Sciatic nerve (tissue), 2 donors: ENCODE measurements around the gene EXOSC2. TPM values are rescaled to one million over a fixed set of nuclear protein-coding genes. Genes with fewer than 3 reads are reported as not detected.

Source experiments
- ATAC-seq: fragments of 200-7000 bp; cut with Tn5 transposase; one replicate; pipeline ENCODE4 v1.9.1; 2020; ENCODE audit warnings: mild to moderate bottlenecking, moderate library complexity
- DNase-seq: peaks from one replicate; pipeline ENCODE4 v3.0.0-alpha.2; 2020; ENCODE audit warnings: low spot score
- intact Hi-C: fragments of 100-400 bp; cut with DNase I; formaldehyde crosslinking; loops from one replicate; pipeline ENCODE4 v1.14.2; 2022
- total RNA-seq: library from RNA; stranded (reverse); fragmentation: NEBNext Ultra II Directional; extraction: Animal tissue kit (Norgen Biotek cat#: 25700); gene quantifications from one replicate; pipeline ENCODE4 v1.2.1, GENCODE V29; 2021
- donor health status: DM: no; HTN: no; CAD: no.
- donor health status: DM: no; HTN: no; CAD: no.

EXOSC2 gene
- total RNA-seq, 1 donor from 2014 or later = 27.2 TPM

- DNase-seq (no peak), ATAC-seq (no peak)
- intact Hi-C loops = no loop called here
These were observed 5.5 kb upstream of the EXOSC2 start for GRCh38 chr9:130688072-130688471.

DNA sequence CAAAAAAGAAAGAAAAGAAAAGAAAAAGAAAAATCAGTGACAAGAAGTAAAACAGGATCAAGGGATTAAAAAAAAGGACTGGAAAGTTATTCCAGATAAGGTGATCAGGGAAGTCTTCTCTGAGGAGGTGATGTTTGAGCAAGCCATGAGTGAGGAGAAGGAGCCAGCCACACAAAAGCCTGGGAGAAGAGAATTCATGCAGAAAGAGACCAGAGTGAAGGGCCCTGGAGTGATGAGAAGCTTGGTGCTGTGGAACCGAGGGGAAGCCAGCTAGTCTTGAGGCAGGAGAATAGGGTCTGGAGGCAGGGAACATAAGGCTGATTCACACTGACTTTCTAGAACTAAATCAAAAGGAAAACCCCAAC, 4.0 kb upstream of the EXOSC2 start:
- DNase-seq (no peak), ATAC-seq (no peak)
- intact Hi-C loops = no loop called here

DNA sequence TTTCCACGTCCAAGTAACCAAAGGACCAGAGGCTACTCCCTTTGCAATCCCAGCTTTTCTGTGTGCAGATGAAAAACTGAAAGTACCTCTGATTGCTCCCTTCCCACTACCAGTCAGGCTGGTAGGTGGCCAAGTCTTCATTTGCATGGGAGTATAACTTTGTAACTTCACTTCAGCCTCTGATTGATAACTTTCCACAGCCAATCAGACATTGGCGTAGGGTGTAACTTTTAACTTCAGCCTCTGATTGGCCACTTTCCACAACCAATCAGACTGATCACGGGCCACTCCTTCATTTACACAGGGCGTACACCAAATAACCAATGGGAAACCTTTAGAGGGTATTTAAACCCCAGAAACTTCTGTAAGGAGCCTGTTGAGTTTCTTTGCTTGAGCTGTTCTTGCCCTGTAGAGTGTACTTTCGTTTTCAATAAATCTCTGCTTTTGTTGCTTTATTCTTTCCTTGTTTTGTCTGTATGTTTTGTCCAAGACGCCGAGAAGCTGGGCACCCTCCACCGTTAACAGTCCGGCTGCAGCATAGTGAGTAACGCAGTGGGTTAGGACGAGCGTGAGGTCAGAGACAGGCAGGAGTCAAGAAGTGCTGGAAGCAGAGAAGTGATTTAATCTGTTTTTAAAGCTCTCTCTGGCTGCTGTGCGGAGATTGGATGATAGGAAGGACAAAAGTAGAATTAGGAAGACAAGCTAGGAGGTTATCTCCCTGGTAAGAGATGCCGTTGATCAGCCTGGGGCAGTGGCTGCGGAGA, 3.5 kb upstream of the EXOSC2 start:
- DNase-seq (peak; percentile 71), ATAC-seq (peak; percentile 88)
- intact Hi-C loops = no loop called here

DNA sequence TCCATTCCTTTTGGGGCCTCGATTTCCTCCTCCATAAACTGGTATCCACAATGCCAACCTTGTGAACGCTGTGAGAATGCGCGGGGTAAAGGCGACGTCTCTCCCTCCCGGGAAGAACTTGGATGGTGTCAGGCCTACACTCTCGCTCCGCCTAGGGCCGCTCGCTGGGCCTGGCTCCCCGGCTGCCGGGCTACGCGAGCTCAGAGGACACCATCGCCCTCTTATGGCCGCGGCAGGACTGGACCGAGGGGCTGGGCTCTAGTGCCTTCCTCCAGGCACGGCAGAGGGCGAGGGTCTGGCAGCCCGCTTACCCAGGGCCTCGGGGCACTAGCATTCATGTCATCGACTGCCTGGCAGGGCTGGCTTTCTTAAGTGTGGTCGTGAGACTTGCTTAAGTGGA, 1.3 kb upstream of the EXOSC2 start:
- ATAC-seq = no peak
- intact Hi-C loops = no loop called here
- no peak for DNase-seq

GRCh38 chr9:130693101-130693425, 517 bp upstream of the EXOSC2 start:
- ATAC-seq = no peak
- intact Hi-C loops = no loop called here
- no peak for DNase-seq

- ATAC-seq (no peak), DNase-seq (no peak)
- intact Hi-C loops = no loop called here
These were observed 625 bp downstream of the EXOSC2 start for GRCh38 chr9:130694205-130694604.

- intact Hi-C loops = no loop called here
- no peak for ATAC-seq
- DNase-seq = no peak
These were observed 2.6 kb downstream of the EXOSC2 start for GRCh38 chr9:130696139-130696650.

DNA sequence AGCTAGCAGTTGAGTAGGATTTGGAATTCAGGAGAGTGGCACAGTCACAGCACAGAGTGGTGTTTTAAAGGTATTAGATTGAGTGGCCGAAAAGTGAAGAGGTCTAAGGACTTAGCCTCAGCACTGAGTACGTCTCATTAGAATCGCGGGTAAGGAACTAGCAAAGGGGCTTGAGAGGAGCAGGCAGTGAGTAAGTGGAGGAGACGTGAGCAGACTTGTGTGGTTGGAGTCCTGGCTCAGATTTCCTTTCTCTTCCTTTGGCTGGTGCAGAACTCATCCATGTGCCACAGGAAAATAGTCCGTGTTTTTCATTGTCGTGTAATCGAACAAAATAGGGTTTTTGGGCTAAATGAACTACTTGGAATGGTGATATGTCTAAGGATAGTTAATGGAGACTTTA, 3.4 kb downstream of the EXOSC2 start:
- ATAC-seq = no peak
- no peak for DNase-seq
- intact Hi-C loops = no loop called here

GRCh38 chr9:130698514-130698913, 4.9 kb downstream of the EXOSC2 start:
- intact Hi-C loops = no loop called here
- ATAC-seq (no peak), DNase-seq (no peak)

DNA sequence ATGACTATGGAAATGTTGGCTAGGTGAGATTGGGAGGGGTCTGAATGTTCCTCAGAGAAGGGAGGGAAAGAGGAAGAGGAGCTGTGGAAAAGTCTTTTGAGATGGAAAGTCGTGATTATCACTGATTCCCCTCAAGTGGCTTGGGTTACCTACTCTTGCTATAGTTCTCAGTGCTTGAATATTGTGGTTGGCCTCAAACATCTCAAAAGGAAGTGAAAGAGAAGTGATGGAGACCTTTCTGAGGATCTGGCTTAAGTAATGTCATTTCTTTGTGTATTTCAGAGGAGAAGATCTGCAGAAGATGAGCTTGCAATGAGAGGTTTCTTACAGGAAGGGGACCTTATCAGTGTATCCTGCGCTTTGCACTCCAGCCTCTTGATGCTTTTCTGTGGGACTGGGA, 5.5 kb downstream of the EXOSC2 start:
- DNase-seq (no peak), ATAC-seq (no peak)
- intact Hi-C loops = no loop called here

GRCh38 chr9:130701059-130702022, 7.8 kb downstream of the EXOSC2 start:
- ATAC-seq (peak; percentile 97), DNase-seq (peak; percentile 90)
- intact Hi-C loops = loop anchor here (2.0 to 10.0 kb wide), 2 partner anchors 25 to 343 kb away; no protein-coding TSS in a partner anchor

GRCh38 chr9:130703501-130703900, 9.9 kb downstream of the EXOSC2 start:
- no peak for DNase-seq
- ATAC-seq = no peak
- intact Hi-C loops = loop anchor here (2.0 to 10.0 kb wide), 2 partner anchors 23 to 341 kb away; no protein-coding TSS in a partner anchor

- intact Hi-C loops = loop anchor here (5.0 to 10.0 kb wide), 4 partner anchors 155 to 337 kb away; no protein-coding TSS in a partner anchor
- DNase-seq = peak; percentile 84
These were observed 13.8 kb downstream of the EXOSC2 start for GRCh38 chr9:130707225-130707976.

GRCh38 chr9:130710822-130711352, 17.3 kb downstream of the EXOSC2 start:
- intact Hi-C loops = loop anchor here (10.0 kb wide), 1 partner anchor 54 kb away; no protein-coding TSS in a partner anchor
- DNase-seq (no peak), ATAC-seq (no peak)

More at GRCh38 chr9:130707225-130707976, 13.8 kb downstream of the EXOSC2 start:
- peak; percentile 45 for ATAC-seq

- no peak for DNase-seq
- intact Hi-C loops = loop anchor here (10.0 kb wide), 1 partner anchor 53 kb away; no protein-coding TSS in a partner anchor
- no peak for ATAC-seq
These were observed 17.9 kb downstream of the EXOSC2 start for GRCh38 chr9:130711469-130711868.

DNA sequence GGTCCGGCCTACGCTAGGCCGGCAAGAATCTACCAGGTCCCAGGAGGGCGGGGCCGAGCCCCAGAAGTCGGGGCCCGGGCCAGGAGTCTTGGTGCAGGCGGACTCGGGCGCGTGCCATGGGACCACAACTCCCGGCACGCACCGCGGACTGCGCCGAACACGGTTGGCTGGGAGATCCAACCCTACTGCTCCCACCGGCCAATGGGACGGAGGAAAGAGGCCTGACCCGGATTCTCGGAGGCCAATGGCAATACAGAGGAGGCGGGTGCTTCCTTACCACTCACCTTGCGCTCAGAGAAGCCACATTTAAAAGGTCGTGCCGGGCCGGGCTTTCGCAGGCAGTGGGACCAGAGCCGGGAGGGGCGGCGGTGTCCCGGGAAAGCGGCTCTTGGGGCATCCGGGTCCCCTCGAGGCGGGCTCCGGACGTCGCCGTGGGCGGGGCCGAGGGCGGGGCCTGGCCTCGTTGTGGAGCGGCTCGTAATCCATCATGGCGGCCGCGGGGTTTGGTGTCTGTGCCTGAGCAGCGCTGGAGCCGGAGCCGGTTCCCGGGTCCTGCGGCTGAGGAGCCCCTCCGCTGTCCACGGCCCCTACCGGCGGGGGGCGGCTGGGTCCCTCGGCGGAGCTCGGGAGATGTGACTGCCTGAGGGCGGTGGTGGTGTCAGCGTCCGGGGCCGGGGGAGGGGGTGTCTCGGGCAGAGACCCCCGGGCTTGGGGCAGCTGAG, 19.1 kb downstream of the EXOSC2 start:
- DNase-seq = peak; percentile 98
- ATAC-seq = peak; percentile 99
- intact Hi-C loops = loop anchor here (10.0 kb wide), 1 partner anchor 52 kb away; no protein-coding TSS in a partner anchor

DNA sequence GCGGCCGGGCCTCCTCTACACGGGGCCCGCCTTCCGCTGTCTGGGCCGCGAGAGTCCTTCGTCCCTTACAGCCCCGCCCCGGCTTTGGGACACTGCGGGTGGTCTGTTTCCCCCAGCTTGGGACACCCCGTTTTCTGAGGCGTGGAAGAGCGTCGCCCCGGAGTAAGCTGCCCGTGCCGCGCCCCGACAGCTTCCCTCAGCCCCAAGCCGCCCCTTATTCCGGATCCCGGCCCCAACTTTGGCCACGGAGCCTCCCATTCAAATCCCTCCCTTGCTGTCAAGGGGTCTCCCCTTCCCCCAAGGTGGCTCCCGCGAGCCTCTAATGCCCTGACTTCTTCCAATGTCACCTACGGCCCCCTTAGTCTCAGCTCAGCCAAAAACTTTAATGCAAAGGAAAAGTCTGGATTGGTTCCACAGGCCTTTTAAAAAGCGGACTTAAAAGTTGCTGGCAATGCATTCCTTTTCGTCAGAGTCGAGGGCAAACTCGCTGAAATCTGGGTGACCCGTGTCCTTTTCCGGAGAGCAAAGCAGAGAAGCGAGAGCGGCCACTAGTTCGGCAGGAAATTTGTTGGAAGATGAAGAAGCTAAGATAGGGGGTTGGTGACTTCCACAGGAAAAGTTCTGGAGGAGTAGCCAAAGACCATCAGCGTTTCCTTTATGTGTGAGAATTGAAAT, 19.8 kb downstream of the EXOSC2 start:
- intact Hi-C loops = loop anchor here (10.0 kb wide), 1 partner anchor 51 kb away; no protein-coding TSS in a partner anchor
- peak; percentile 2 for ATAC-seq
- DNase-seq = no peak
